GM19240 (cell line): ENCODE measurements around the gene FAM222A.

Experiments
- DNase-seq: peaks from one replicate; pipeline ENCODE4 v3.0.0; 2011; ENCODE audit warnings: low spot score; ENCODE audit not compliant: insufficient read length

The FAM222A gene

GRCh38 chr12:109795023-109795422, 81.4 kb downstream of the FAM222A start:
- DNase-seq = no peak

GRCh38 chr12:109796057-109796456, 82.4 kb downstream of the FAM222A start:
- no peak for DNase-seq

DNA sequence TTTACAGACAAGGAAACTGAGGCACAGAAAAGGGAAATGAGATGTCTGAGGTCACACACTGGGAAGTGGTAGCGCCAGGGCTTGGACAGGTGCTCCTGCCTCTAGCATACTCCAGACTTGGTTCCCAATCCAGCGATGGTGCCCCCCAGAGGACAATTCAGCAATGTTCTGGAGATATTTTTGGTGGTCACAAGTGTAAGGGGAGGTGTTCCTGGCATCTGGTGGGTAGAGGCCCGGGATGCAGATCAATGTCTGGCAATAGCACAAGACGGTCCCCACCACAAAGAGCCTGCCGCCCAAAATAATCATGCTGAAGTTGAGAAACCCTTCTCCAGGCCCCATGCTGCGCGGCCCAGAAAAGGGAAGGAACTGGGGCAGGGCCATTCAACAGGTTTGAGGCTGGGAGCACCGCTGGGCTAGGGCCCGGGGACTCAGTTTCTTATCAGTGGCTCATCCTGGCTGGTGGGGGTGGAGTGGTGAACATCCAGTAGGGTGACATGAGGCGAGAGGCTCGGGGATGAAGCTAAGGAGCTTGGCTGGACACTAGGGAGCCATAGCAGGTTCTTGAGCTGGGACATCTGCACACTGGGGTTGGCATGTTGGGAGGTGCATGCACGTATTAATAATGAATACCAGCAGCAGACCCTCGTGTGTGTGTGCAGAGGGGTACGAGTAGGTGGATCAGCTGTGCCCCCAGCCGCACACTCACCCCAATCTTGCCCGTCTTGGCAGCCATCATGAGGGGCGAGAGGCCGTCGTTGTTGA, 84.5 kb downstream of the FAM222A start:
- no peak for DNase-seq

DNA sequence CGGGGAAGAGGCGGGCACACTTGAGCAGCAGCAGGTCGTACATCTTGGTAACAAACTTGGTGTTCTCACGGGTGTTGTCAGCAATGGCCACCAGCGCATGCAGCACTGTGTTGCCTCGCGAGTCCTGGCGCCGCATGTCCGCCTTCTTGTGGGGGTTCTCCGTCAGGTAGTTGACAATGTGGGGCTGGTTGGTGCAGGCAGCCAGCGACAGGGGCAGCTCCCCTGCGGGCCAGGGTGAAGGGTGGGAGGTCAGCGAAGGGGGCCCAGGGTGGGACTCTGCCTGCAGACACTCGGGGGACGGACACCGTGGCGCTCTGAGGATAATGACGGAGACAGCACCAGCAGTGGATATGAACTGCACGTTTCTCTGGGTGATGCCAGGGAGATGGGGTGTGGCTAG, 85.1 kb downstream of the FAM222A start:
- no peak for DNase-seq

DNA sequence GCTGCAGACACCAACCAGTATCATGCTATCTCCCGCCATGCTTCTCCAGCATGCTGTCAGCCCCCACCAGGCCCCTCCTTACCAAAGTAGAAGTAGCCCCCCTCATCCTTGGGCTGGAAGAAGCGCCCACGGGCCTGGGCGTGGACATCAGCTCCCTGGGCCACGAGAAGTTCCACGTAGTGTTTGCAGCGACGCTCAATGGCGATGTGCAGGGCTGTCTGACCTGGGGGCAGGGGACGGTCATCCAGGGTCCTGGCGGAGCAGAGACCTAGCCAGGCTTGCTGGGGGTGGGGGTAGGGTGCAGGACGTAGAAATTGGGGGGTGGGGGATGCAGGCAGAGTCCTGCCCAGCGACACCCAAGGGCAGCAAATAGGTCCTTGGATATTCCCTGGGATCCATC, 86.9 kb downstream of the FAM222A start:
- no peak for DNase-seq

DNA sequence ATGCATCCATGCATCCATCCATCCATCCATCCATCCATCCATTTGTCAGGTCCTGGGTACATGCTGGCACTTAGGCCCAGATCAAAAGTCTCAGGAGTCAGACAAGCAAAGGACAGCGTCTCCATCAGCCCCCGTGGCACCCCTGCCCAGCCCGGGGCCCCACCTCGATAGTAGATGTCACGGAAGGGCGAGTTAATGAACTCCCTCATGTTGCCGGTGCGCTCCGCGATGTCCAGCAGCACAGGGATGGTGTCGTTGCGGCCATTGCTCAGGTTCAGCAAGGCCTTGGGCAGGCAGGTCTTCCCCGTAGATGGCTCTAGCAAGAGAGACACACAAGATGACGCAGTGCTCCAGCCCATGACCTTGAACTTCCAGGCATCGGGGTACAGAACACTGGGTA, 89.2 kb downstream of the FAM222A start:
- no peak for DNase-seq

- no peak for DNase-seq
These were observed 90.1 kb downstream of the FAM222A start for GRCh38 chr12:109803678-109804077.

DNA sequence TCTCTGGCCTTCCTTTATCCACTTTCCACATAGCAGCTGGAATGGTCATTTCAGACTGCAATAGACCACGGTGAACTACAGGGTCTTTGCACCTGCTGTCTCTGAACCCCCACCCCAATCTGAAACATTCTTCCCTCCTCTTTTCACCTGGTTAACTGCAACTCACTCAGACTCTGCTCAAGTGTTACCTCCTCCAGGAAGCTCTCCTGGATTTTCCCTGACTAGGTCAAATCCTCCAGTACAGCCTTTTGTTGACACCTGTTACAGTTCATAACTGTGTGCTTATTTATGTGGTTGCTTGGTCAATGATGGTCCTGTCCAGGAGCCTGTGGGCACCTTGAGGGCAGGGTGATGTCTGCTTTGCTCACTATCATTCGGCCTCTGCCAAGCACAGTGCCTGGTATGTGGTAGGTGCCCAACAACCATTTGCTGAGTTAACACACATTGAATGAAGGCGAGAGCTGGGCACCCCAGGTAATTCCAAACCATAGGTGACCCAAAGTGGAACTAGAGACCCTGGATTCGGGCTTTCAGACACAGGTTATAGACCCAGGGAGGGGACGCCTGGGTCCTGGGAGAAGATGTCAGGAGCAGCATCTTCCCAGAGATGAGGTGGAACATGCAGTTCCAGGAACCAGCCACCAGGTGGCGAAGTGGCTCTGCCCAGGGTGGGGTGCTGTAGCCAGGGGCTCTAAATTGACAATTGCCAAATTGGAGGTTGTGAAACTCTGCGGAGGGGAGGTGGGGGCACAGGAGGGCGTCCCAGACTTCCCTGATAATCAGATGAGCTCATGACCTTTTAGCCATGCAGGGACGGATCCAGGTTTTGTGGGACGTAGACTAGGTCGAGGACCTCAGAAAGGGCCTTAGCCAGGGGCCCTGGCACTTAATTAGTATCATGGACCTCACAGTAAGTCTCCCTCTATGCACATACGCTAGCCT, 91.5 kb downstream of the FAM222A start:
- peak; percentile 80 for DNase-seq

DNA sequence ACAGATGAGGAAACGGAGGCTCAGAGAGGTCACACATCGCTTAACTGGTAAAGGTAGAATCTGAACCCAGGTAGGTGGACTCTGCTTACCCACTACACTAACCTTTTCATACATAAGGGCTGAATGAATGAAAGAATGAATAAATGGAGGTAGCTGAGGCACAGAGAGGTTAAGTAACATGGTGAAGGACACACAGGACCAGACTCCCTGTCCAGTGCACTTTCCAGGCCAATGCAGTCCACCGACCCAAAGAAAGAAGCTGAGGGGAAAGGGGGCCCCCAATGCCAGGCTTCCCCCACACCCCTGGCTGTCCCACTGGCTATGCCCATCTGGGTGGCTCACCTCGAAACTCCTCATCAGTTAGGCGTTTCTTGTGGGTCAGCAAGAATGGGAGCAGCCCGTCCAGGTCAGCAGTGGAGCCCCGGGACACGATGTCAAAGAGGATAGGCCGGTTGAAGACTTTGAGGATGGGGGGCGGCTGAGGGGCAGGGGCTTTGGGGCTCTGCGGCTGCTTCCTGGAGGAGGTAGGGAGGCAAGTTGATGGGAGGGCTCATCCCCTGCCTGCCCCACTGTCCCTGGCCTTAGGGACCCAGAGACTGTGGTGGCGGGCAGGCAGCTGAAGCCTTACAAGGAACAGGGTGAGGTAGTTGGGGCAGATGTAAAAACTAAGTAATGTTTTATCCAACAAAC, 94.5 kb downstream of the FAM222A start:
- no peak for DNase-seq

- no peak for DNase-seq
These were observed 95.4 kb downstream of the FAM222A start for GRCh38 chr12:109808876-109809646.

GRCh38 chr12:109810954-109811623, 97.5 kb downstream of the FAM222A start:
- no peak for DNase-seq

- no peak for DNase-seq
These were observed 98.0 kb downstream of the FAM222A start for GRCh38 chr12:109811624-109811995.

- no peak for DNase-seq
These were observed 100.3 kb downstream of the FAM222A start for GRCh38 chr12:109813810-109814416.

- no peak for DNase-seq
These were observed 101.0 kb downstream of the FAM222A start for GRCh38 chr12:109814600-109815150.

DNA sequence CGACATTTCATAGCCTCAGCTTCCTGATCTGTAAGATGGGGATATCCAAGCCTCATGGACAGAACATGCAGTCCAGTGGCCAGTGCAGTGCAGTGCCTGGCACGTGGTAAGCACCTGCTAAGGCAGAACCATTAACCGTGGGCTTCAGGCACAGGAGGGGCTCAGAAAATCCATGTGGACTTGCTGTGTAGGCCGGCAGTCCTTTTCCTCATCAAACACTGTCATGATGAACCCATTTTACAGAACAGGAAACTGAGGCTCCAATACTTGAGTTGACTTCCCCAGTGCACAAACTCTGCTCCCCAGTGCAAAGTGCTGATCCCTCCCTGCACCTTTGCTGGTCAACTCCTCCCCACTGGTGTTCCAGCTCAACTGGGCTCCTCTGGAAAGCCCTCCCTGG, 101.6 kb downstream of the FAM222A start:
- no peak for DNase-seq

- DNase-seq = no peak
These were observed 102.4 kb downstream of the FAM222A start for GRCh38 chr12:109815757-109816617.

DNA sequence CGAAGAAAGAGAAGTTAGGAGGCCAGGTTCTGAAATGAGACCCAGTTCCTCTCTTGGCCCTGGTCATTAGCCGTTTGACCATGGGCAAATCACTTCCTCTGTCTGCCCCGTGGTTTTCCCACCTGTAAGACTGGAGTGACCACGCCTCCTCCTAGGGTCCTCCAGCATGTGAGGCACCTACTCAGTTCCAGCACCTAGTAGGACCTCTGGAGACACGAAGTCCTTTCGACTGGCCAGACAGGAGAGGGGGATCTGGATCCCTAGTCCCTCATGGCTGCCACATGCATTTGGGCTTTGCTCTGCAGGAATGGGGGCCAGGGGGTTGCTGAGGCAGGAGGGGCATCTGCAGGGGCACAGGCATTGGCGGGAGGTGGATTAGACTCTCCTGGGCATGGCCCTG, 103.2 kb downstream of the FAM222A start:
- no peak for DNase-seq

- no peak for DNase-seq
These were observed 104.1 kb downstream of the FAM222A start for GRCh38 chr12:109817627-109818231.

GRCh38 chr12:109818253-109818652, 104.6 kb downstream of the FAM222A start:
- DNase-seq = no peak
